DND-41 (cell line): ENCODE measurements around the gene UCK2.

Experiments used
- ATAC-seq: fragments of 200-7000 bp; cut with Tn5 transposase; 3 replicates; pipeline ENCODE4 v1.9.1; 2021; ENCODE audit warnings: low read depth; ENCODE audit not compliant: insufficient read depth
- DNase-seq: peaks from one replicate; pipeline ENCODE4 v3.0.0-alpha.2; 2020
- H2AFZ ChIP-seq: 2 replicates; pipeline ENCODE4 v1.6.0; 2012; ENCODE audit warnings: low read depth, low read length
- H3K27ac ChIP-seq: 2 replicates; pipeline ENCODE4 v1.5.1; 2012; ENCODE audit warnings: low read length, inconsistent platforms
- H3K27me3 ChIP-seq: fragments of 200-600 bp; sonication (generic); 2 replicates; pipeline ENCODE4 v1.6.0; 2012; ENCODE audit warnings: low read length, mild to moderate bottlenecking, inconsistent platforms; ENCODE audit not compliant: insufficient read depth, poor library complexity
- H3K36me3 ChIP-seq: 2 replicates; pipeline ENCODE4 v1.5.1; 2012; ENCODE audit warnings: low read length, inconsistent platforms; ENCODE audit not compliant: insufficient read depth
- H3K4me1 ChIP-seq: 2 replicates; pipeline ENCODE4 v1.5.1; 2012; ENCODE audit warnings: mild to moderate bottlenecking, low read length; ENCODE audit not compliant: insufficient read depth
- H3K4me2 ChIP-seq: 2 replicates; pipeline ENCODE4 v1.6.0; 2012; ENCODE audit warnings: mild to moderate bottlenecking, moderate library complexity, low read length, inconsistent platforms; ENCODE audit not compliant: insufficient read depth
- H3K4me3 ChIP-seq, 2 experiments: fragments of 200-600 bp in 1 of 2; shearing (Covaris generic) in 1 of 2; 2 replicates each; pipeline ENCODE4 v1.5.1; 2012 to 2016; ENCODE audit warnings: inconsistent platforms in 2 of 2, low read length in 2 of 2, mild to moderate bottlenecking in 2 of 2, low read depth in 1 of 2, moderate library complexity in 1 of 2
- H3K79me2 ChIP-seq: 2 replicates; pipeline ENCODE4 v1.6.0; 2012; ENCODE audit warnings: low read length, inconsistent platforms; ENCODE audit not compliant: insufficient read depth
- H3K9ac ChIP-seq: 2 replicates; pipeline ENCODE4 v1.6.0; 2012; ENCODE audit warnings: low read depth, mild to moderate bottlenecking, inconsistent platforms, low read length, moderate library complexity
- H3K9me3 ChIP-seq: 2 replicates; pipeline ENCODE4 v1.5.1; 2012; ENCODE audit warnings: low read length, moderate library complexity, mild to moderate bottlenecking, inconsistent platforms; ENCODE audit not compliant: insufficient read depth, severe bottlenecking
- H4K20me1 ChIP-seq: 2 replicates; pipeline ENCODE4 v1.6.0; 2012; ENCODE audit warnings: low read length; ENCODE audit not compliant: insufficient read depth
- EZH2 ChIP-seq: IDR thresholded peaks from 3 replicates; pipeline ENCODE4 v1.6.1; 2012; ENCODE audit warnings: borderline replicate concordance, low read depth, mild to moderate bottlenecking, moderate library complexity, low read length, inconsistent platforms; ENCODE audit not compliant: severe bottlenecking
- TF ChIP-seq, protein P1 (sequence below): IDR thresholded peaks from 2 replicates; pipeline ENCODE4 v1.5.1; 2012; ENCODE audit warnings: borderline replicate concordance, low read length, moderate library complexity, mild to moderate bottlenecking; ENCODE audit not compliant: poor library complexity, severe bottlenecking; ENCODE audit errors: extremely low read depth

Gene UCK2

DNA sequence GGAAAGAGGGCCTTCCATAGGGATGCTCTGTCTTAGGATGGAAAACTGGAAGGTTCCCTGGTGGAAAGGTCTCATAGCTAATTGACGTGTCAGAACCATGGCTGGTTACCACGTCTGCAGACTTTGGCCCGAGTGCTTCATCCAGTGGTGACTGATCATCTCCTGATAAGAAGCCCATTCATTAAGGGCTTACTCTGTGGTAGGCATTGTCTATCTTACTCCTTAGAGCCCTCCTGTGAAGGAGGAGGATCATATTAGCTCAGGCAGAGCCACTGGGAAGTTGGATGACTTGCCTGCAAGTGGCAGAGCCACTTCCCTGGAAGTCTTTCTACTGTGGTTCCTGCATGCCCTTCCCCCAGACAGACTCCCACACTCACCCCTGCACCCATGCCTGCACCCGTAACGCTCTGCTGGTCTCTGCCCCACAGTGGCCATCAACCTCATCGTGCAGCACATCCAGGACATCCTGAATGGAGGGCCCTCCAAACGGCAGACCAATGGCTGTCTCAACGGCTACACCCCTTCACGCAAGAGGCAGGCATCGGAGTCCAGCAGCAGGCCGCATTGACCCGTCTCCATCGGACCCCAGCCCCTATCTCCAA is 79.9 kb downstream of the UCK2 start:
- H3K4me1 ChIP-seq, result no peaks in the 10 kb centered on the region
- H3K36me3 ChIP-seq, result peaks cover 94% of the 10 kb centered on the region
- peaks cover 27% of the 10 kb centered on the region; the same call in 1 of the 2 replicates for H4K20me1 ChIP-seq
- peaks cover 32% of the 10 kb centered on the region for H3K79me2 ChIP-seq
- DNase-seq (no peak), ATAC-seq (no peak)
- H3K27me3 ChIP-seq, result no peaks in the 10 kb centered on the region
- H3K4me3 ChIP-seq, result no peak overlapping the region
- H3K9ac ChIP-seq, result no peak overlapping the region
- no peaks in the 10 kb centered on the region for H3K9me3 ChIP-seq
- no peak for TF ChIP-seq EZH2
- TF ChIP-seq, protein P1, sequence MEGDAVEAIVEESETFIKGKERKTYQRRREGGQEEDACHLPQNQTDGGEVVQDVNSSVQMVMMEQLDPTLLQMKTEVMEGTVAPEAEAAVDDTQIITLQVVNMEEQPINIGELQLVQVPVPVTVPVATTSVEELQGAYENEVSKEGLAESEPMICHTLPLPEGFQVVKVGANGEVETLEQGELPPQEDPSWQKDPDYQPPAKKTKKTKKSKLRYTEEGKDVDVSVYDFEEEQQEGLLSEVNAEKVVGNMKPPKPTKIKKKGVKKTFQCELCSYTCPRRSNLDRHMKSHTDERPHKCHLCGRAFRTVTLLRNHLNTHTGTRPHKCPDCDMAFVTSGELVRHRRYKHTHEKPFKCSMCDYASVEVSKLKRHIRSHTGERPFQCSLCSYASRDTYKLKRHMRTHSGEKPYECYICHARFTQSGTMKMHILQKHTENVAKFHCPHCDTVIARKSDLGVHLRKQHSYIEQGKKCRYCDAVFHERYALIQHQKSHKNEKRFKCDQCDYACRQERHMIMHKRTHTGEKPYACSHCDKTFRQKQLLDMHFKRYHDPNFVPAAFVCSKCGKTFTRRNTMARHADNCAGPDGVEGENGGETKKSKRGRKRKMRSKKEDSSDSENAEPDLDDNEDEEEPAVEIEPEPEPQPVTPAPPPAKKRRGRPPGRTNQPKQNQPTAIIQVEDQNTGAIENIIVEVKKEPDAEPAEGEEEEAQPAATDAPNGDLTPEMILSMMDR, result no peak
- no peak overlapping the region for H2AFZ ChIP-seq
- H3K27ac ChIP-seq, result no peak overlapping the region
- no peak overlapping the region for H3K4me2 ChIP-seq

- Histone ChIP-seq H3K27ac (peak overlapping the region; percentile 21; the same call in 1 of the 2 replicates), H3K36me3 (peaks cover 63% of the 10 kb centered on the region), H3K27me3 (no peaks in the 10 kb centered on the region), H3K9me3 (no peaks in the 10 kb centered on the region), H3K4me1 (no peaks in the 10 kb centered on the region), H3K4me3 (no peak overlapping the region), H2AFZ (no peak overlapping the region), H4K20me1 (peaks cover 14% of the 10 kb centered on the region; the same call in 1 of the 2 replicates), H3K9ac (no peak overlapping the region), H3K79me2 (0 out of 2 replicates have a peak, but pooled peaks cover 6% of the 10 kb centered on the region), H3K4me2 (no peak overlapping the region)
- ATAC-seq, result no peak
- no peak for DNase-seq
- TF ChIP-seq, protein P1, result no peak
- no peak for TF ChIP-seq EZH2
Observed at GRCh38 chr1:165910764-165911421, 83.5 kb downstream of the UCK2 start.

GRCh38 chr1:165911609-165912281 is 84.3 kb downstream of the UCK2 start:
- H3K4me1 ChIP-seq, result no peaks in the 10 kb centered on the region
- TF ChIP-seq, protein P1, result no peak
- no peak for TF ChIP-seq EZH2
- no peak for ATAC-seq

More at GRCh38 chr1:165911609-165912281, 84.3 kb downstream of the UCK2 start:
- Histone ChIP-seq H3K9me3 (no peaks in the 10 kb centered on the region), H3K4me3 (no peak overlapping the region), H3K27ac (peak overlapping the region; percentile 26; the same call in 1 of the 2 replicates), H3K9ac (no peak overlapping the region), H4K20me1 (peaks cover 13% of the 10 kb centered on the region; the same call in 1 of the 2 replicates), H3K79me2 (0 out of 2 replicates have a peak, but pooled peaks cover 3% of the 10 kb centered on the region), H3K4me2 (no peak overlapping the region), H3K27me3 (no peaks in the 10 kb centered on the region), H3K36me3 (peaks cover 54% of the 10 kb centered on the region), H2AFZ (no peak overlapping the region)
- no peak for DNase-seq
